ENCODE measurements around the gene CENPX.

DNA sequence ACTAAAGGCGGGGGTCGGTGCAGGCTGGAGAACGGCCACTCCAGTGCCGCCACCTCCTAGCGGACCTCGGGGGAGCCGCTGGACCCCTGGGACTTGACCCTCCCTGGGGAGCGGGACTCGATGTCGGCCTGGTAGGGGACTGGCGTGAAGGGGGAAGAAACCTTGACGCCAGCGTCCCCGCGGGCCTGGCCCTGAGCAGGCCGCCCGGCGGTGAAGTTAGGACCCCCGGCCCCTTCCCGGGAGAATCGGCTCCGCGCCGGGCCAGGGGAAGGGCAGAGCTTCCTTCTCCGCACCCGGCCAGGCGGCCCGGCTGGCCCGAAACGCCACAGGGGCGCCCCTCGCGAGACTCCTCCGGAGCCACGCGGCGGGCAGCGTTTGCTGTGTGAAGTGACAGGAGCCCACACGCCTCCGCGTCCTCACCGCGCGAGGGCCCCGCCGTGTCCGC lies 42.5 kb upstream of the CENPX start:
- TF ChIP-seq POLR2AphosphoS5 (IDR thresholded peaks at IDR 0.05; ENCODE audit: low read depth, low read length) (no peak), CTCF (IDR thresholded peaks at IDR 0.05) (no peak), SIN3A (IDR thresholded peaks at IDR 0.05; ENCODE audit: borderline replicate concordance, insufficient read depth, low read depth, low read length) (no peak)
- TF ChIP-seq, protein P1, sequence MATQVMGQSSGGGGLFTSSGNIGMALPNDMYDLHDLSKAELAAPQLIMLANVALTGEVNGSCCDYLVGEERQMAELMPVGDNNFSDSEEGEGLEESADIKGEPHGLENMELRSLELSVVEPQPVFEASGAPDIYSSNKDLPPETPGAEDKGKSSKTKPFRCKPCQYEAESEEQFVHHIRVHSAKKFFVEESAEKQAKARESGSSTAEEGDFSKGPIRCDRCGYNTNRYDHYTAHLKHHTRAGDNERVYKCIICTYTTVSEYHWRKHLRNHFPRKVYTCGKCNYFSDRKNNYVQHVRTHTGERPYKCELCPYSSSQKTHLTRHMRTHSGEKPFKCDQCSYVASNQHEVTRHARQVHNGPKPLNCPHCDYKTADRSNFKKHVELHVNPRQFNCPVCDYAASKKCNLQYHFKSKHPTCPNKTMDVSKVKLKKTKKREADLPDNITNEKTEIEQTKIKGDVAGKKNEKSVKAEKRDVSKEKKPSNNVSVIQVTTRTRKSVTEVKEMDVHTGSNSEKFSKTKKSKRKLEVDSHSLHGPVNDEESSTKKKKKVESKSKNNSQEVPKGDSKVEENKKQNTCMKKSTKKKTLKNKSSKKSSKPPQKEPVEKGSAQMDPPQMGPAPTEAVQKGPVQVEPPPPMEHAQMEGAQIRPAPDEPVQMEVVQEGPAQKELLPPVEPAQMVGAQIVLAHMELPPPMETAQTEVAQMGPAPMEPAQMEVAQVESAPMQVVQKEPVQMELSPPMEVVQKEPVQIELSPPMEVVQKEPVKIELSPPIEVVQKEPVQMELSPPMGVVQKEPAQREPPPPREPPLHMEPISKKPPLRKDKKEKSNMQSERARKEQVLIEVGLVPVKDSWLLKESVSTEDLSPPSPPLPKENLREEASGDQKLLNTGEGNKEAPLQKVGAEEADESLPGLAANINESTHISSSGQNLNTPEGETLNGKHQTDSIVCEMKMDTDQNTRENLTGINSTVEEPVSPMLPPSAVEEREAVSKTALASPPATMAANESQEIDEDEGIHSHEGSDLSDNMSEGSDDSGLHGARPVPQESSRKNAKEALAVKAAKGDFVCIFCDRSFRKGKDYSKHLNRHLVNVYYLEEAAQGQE (IDR thresholded peaks at IDR 0.05; ENCODE audit: insufficient read depth in 1 of 2, low read depth in 2 of 2, low read length in 1 of 2): no peak
